GM21360 (cell line): ENCODE results near the gene TP73.

Experiments used
- ATAC-seq: cut with Tn5 transposase; IDR thresholded peaks from one replicate; pipeline ENCODE4 v1.9.1; 2021; ENCODE audit warnings: mild to moderate bottlenecking, moderate library complexity; ENCODE audit not compliant: unreplicated experiment

The TP73 gene

DNA sequence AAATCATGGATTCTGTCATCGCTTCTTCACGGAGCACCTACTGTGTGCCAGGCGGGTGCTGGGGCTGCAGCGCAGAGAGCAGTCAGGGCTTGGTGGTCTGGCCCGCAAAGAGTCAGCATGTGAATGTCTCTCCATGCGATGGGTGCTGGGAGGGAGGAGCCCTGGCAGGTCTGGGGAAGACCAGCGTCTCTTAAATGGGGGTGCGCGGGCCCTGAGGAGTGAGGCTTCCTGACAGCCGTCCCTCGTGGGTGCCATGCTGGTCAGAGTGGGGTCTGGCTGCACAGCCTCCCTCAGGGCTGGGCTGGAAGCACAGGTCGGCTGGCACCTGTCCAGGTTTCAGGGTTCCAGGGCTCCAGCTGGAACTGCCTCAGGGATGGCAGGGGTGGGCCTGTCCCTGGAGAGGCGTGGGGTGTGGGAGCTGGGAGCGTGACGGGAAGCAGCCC, 18.5 kb downstream of the TP73 start:
- no peak for ATAC-seq

DNA sequence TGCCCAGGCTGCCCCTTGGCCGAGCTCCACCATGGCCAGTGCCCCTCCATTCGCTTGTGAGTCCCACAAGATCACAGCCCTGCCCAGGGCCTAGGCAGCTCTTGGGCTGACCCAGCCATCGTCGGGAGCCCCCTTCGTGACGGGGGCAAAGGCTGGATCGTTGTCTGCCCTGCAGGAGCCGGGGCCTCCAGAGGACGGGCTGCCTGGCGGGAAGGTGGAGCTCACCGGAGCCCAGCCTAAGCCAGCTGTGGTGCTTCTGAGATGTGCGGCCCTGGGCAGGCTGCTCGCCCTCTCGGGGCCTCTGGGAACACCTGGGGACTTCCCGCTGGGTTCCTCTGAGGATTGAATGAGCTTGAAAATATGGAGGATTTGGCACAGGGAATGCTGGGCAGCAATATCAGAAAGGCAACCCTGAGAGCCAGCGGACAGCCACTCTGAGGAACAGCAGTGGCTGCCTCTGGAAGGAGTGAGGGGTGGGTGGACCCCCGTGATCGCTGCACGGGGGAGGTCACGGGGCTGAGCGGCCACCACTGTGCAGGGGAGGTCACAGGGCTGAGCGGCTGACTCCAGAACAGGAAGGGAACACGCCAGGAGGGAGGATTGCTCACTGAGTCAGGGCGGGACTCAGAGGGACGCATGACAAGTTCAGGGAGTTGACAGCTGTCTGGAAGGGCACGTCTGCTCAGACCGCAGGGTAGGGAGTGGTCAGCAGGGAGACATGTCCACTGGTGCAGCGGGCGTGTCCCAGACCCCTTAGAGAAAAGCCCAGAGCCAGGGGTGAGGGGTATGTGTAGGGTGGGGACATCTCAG, 19.3 kb downstream of the TP73 start:
- no peak for ATAC-seq

- ATAC-seq: no peak
Measured at GRCh38 chr1:3672231-3672970, 20.1 kb downstream of the TP73 start.

DNA sequence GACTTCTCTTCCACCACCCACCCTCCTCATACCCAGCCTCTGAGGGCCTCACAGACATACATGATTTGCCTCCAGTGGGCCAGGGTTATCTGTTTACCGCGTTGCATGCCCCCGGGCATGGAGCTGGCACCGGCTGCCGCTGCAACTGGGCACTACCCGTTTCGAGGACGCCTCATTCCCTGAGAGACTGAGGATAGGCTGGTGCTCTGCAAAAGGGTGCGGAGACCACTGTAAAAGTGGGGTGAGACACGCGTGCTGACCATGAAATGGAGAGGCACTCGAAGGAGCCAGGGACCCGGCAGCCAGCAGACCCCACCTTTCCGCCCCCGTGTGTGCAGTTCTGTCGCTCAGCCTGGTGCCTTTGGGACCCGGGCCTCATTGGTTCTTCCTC, 20.6 kb downstream of the TP73 start:
- no peak for ATAC-seq

GRCh38 chr1:3673381-3674099, 21.2 kb downstream of the TP73 start:
- ATAC-seq: no peak

GRCh38 chr1:3674100-3675094, 22.1 kb downstream of the TP73 start:
- ATAC-seq: no peak

GRCh38 chr1:3675436-3675835, 23.1 kb downstream of the TP73 start:
- ATAC-seq: no peak

DNA sequence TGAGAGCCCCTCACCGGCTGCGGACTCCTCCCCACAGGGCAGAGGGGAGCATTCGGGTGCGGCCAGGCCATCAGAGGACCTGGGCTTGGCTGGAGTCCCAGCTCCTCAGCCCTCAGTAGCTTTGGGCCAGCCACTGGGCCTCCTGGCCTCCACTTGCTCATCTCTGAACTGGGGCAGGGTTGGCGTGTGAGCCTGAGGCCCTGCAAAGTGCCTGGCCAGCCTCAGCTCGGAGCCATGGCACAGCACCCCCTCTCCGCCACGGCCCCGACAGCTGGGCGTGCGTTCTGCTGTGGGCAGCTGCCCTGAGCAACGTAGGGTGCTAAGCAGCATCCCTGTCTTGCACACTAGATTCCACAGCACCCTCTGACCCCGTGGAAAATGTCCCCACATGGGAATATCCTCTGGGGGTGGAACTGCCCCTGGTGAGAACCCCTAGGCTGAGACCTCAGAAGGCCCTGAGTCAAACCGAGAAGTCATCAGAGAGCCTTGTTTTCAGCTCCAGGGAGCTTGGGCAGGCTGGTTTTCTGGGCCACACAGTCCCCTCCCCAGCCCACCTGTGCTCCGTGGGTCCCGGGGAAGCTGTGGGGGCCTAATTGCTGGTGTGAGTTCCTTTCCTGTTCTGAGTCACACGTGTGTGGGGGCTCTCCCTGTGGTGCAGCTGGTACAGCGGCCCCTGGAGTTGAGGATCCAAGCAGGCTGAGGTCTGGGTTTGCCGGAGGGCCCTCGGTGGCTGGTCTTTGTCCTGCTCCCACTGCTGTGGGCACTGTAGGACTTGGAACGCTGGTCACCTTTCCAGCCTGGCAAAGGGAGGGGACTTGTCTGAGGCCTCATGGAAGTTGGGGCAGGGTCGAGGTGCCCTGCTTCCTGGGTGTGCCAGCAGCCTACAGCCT, 24.5 kb downstream of the TP73 start:
- ATAC-seq: peak; percentile 67

- no peak for ATAC-seq
Measured at GRCh38 chr1:3677484-3677883, 25.2 kb downstream of the TP73 start.

DNA sequence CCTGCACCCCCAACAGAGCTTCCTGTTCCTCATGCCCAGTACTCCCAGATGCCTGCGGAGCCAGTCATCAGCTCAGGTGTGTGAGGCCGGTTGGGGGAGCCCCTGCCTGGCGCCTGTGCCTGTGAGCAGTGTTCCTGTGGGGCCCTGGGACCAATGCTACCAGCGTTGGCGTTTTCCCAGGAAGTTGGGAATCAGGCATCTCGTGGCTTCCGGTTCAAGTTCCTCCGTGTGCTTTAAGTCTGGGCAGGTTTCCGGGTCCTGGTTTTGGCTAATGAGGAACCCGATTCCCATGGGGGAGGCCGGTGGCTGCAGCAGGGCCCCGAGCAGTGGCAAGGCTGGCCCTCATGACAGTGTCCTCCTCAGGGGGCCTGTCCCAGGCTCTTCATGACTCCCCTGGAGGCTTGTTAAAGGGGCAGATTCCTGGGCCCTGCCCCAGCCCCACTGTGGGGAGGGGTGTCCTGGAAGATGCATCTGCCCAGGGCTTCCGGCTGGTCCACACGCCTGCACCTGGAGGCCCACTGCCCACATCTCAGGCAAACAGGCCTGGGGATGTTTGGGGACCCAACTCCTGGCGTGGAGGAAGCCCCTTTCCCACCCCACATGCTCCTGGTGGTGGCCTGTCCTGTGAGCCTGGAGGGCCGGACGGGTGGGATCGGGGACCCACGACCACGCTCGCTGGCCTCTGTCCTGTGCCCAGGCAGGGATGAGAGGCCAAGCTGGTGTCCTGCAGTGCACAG, 26.2 kb downstream of the TP73 start:
- ATAC-seq: no peak

GRCh38 chr1:3679098-3679555, 26.8 kb downstream of the TP73 start:
- no peak for ATAC-seq

- no peak for ATAC-seq
Measured at GRCh38 chr1:3679799-3680453, 27.6 kb downstream of the TP73 start.

GRCh38 chr1:3680488-3681230, 28.3 kb downstream of the TP73 start:
- no peak for ATAC-seq

DNA sequence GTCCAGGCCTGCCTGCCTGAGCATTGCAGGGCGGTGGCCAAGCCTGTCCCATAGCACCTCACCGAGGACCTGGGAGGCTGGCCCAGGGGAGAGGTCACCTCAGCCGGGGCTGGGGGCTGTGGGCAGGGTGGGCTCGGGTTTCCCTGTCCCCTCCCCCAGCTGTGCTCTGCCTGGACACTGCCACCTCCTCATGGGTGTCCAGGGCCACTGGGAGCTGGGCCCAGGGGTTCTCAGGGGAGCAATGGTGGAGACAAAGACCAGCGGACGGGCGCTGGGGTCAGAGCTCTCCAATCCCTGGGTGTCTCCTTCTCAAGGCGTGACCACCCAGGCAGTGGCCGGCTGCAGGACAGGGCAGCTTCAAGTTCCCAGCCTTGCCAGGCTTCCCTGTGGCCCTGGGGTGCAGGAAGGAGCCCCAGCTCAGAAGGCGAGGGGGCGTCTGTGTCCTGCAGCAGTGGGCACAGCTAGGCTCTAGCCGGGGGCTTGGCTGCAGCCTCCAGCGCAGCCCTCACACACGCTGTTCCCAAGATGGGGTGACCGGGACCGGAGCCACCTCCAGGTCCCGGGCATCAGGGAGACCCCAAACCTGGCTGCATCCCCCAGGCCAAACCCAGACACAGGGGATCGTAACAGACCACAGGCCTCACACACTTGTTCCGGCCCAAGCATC, 29.0 kb downstream of the TP73 start:
- no peak for ATAC-seq

- ATAC-seq: no peak
Measured at GRCh38 chr1:3681898-3682806, 29.8 kb downstream of the TP73 start.

DNA sequence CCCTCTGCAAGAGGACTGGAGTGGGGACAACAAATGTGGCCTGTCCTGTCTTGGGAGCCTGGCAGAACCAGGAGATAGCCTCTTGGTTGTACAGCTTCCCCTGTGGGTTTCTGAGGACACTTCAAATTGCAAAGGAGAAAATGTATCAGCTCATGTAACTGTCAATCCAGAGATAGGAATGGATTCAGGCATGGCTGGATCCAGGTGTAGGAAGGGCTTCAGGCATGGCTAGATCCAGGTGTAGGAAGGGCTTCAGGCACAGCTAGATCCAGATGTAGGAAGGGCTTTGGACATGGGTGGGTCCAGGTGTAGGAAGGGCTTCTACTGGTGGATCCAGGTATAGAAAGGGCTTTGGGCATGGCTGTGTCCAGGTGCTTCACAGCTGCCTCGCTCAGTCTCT, 30.9 kb downstream of the TP73 start:
- ATAC-seq: no peak
